Peyer's patch (tissue), 4 donors: ENCODE measurements around the gene MRPL43. TPM values are rescaled to one million over a fixed set of nuclear protein-coding genes. Genes with fewer than 3 reads are reported as not detected.
A peak's percentile ranks its signal among the peaks of the same experiment; 100 is the strongest.

Experiments used
- DNase-seq, 3 donors: peaks; one replicate each; pipeline ENCODE4 v3.0.0-alpha.2; 2017 to 2019
- H3K27ac ChIP-seq, 4 donors: fragments of 200-600 bp; sonication (generic); one replicate each; pipeline ENCODE4 v1.5.1; 2016 to 2019
- H3K27me3 ChIP-seq, 2 donors: fragments of 200-600 bp; sonication (generic); one replicate each; pipeline ENCODE4 v1.5.1; 2019
- H3K36me3 ChIP-seq, 3 donors: fragments of 200-600 bp; sonication (generic); one replicate each; pipeline ENCODE4 v1.5.1; 2016 to 2019
- H3K4me1 ChIP-seq, 4 donors: fragments of 200-600 bp; sonication (generic); one replicate each; pipeline ENCODE4 v1.5.1; 2016 to 2019
- H3K4me3 ChIP-seq, 4 donors: fragments of 200-600 bp; sonication (generic); 1 replicate in 3 of 4; 2 replicates in 1 of 4; pipeline ENCODE4 v1.5.1; 2016 to 2019; ENCODE audit warnings: mild to moderate bottlenecking in 1 of 4
- H3K9me3 ChIP-seq, 4 donors: fragments of 200-600 bp; sonication (generic); one replicate each; pipeline ENCODE4 v1.5.1; 2016 to 2019; ENCODE audit warnings: mild to moderate bottlenecking in 1 of 4
- POLR2A ChIP-seq, 2 donors: fragments of 450-650 bp; IDR thresholded peaks; one replicate each; pipeline ENCODE4 v1.5.1; 2017; ENCODE audit warnings: antibody characterized with exemption in 2 of 2, mild to moderate bottlenecking in 2 of 2, moderate library complexity in 2 of 2
- total RNA-seq, 4 donors: library from RNA; depleted of rRNA; stranded (reverse); fragments of >200 nt; gene quantifications; one replicate each; pipeline ENCODE4 v1.1.0, GENCODE V29; 2016
- TF ChIP-seq, protein P1 (sequence below), 6 experiments: fragments of 450-650 bp in 4 of 6; fragments of 200-600 bp in 2 of 6; sonication (generic) in 1 of 6; IDR thresholded peaks; one replicate each; pipeline ENCODE4 v1.5.1; 2017 to 2019; ENCODE audit warnings: antibody characterized with exemption in 6 of 6, mild to moderate bottlenecking in 3 of 6, moderate library complexity in 1 of 6

MRPL43 gene
- total RNA-seq, 4 donors from 2014 or later = 40.5 to 85.5 (median 61.7) TPM

DNA sequence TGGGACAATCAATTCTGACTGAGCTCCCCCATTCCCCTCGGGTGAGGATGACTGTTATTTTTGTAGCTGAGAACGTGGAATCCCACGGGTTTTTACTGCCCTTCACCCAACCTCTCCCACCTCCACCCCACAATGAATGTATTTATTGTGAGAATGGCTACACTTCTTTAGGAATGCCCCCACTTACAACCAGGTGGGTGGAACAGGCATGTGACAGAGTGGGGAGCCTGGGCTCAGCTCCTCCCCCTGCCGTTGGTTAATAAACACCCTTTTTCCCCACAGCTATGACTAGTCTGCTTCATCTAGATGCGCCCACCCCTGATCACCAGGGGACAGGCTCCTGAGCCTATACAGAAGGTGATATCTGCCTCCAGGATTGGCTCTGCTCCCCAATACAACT, 2.0 kb downstream of the MRPL43 start:
- Histone ChIP-seq H3K27ac (no peak overlapping the region), H3K27me3 (no peaks in the 10 kb centered on the region), H3K4me1 (peaks cover 0 to 24% (median 16%) of the 10 kb centered on the region in 4 donors), H3K4me3 (no peak overlapping the region), H3K36me3 (peaks cover 0 to 26% (median 0%) of the 10 kb centered on the region in 3 donors), H3K9me3 (no peaks in the 10 kb centered on the region)
- TF ChIP-seq POLR2A (IDR thresholded peaks at IDR 0.05) = no peak
- TF ChIP-seq, protein P1, sequence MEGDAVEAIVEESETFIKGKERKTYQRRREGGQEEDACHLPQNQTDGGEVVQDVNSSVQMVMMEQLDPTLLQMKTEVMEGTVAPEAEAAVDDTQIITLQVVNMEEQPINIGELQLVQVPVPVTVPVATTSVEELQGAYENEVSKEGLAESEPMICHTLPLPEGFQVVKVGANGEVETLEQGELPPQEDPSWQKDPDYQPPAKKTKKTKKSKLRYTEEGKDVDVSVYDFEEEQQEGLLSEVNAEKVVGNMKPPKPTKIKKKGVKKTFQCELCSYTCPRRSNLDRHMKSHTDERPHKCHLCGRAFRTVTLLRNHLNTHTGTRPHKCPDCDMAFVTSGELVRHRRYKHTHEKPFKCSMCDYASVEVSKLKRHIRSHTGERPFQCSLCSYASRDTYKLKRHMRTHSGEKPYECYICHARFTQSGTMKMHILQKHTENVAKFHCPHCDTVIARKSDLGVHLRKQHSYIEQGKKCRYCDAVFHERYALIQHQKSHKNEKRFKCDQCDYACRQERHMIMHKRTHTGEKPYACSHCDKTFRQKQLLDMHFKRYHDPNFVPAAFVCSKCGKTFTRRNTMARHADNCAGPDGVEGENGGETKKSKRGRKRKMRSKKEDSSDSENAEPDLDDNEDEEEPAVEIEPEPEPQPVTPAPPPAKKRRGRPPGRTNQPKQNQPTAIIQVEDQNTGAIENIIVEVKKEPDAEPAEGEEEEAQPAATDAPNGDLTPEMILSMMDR (IDR thresholded peaks at IDR 0.05) = no peak
- DNase-seq = peak in 1 of 3 donors; percentile 16

DNA sequence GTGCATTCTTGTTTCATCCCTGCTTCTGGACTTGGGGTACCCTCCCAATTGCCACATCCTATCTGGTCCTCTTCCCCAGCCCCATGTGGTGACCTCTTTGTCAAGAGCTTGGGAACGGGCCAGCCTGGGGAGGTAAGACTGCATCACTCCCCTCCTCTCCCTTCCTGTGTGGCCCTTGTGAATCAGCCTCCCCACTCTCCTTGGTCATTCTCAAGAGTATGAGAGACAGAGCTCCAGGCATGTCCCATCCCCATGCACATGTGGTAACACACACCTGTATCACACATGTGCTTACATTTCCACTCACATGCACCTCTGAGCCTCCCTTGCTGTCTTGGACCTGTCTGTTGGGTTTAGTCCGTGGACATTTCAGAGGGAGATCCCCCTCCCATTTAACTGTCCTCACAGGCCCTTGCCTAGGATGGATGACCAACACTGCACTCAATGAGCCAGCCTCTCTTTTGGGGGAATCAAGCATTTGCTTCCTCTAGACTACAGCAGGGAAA, 2.6 kb downstream of the MRPL43 start:
- no peaks in the 10 kb centered on the region for H3K9me3 ChIP-seq
- peaks cover 0 to 24% (median 16%) of the 10 kb centered on the region in 4 donors for H3K4me1 ChIP-seq
- no peak overlapping the region for H3K27ac ChIP-seq
- DNase-seq = peak in 2 of 3 donors; percentile 37 to 43
- H3K27me3 ChIP-seq = no peaks in the 10 kb centered on the region
- peaks cover 0 to 32% (median 0%) of the 10 kb centered on the region in 3 donors for H3K36me3 ChIP-seq
- peak in 1 of 2 donors; percentile 1 for TF ChIP-seq POLR2A (IDR thresholded peaks at IDR 0.05)
- TF ChIP-seq, protein P1 (IDR thresholded peaks at IDR 0.05) = no peak
- no peak overlapping the region for H3K4me3 ChIP-seq

DNA sequence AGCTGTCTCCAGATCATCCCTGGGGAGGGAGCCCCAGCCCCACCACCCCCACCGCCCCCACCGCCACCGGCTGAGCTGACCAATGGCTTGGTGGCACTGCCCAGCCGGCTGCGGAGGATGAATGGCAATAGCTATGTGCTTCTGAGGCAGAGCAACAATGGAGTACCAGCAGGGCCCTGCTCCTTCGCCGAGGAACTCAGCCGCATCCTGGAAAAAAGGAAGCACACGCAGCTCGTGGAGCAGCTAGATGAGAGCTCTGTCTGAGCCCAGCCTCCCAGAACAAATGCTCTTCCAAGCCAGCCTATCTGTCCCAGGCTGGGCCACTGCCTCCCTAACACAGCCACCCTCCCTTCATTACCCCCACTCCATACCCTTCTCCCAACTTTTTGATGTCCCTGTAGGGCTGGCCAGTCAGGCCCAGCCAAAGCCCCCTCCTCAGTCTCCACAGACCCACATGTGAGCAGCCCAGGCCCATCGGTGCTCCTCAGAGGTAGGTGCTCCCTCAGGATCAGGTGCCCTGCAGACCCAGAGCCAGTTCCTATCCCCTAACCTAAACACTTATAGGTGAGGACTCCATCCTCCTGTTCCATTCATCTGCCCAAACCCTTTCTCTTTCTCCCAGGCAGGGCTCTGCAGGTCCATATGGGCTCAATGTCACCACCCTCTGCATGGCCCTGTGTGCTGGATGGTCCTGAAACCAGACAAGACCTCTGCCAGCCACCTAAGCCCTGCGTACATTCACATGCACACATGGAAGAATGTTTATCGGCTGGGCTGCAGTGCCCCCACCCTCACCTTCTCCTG, 3.2 kb downstream of the MRPL43 start:
- Histone ChIP-seq H3K4me3 (no peak overlapping the region), H3K27ac (no peak overlapping the region), H3K9me3 (no peaks in the 10 kb centered on the region), H3K4me1 (peaks cover 0 to 24% (median 16%) of the 10 kb centered on the region in 4 donors), H3K27me3 (no peaks in the 10 kb centered on the region), H3K36me3 (peaks cover 0 to 38% (median 0%) of the 10 kb centered on the region in 3 donors)
- peak in 2 of 3 donors; percentile 31 to 44 for DNase-seq
- peak in 1 of 2 donors; percentile 13 for TF ChIP-seq POLR2A (IDR thresholded peaks at IDR 0.05)
- TF ChIP-seq, protein P1 (IDR thresholded peaks at IDR 0.05) = no peak

DNA sequence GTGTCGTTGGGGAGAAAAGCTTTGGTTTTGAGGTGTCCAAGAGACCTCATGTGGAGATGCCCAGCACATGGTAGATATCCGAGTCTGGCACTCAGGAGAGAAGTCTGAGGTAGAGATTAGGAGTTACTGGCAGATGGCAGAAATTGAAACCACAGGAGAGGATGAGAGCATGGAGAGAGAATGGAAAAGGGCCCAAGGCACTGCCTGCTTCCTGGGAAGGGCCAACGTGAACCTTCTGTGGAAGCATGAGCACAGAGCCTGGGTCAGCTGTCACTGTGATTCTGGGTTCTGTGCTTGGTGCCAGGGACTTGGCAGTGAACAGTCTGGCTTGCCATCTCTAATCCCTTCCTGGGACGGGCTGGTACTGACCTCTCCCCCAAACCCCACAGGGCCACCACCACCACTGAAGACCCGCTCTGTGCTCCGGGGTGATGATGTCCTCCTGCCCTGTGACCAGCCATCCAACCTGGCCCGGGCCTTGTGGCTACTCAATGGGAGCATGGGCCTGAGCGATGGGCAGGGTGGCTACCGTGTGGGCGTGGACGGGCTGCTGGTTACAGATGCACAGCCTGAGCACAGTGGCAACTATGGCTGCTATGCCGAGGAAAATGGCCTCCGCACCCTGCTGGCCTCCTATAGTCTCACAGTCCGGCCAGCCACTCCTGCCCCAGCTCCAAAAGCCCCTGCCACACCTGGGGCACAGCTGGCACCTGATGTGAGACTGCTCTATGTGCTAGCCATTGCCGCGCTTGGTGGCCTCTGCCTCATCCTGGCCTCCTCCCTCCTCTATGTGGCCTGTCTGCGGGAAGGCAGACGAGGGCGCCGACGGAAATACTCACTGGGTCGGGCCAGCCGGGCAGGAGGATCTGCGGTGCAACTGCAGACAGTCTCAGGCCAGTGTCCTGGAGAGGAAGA, 4.1 kb downstream of the MRPL43 start:
- DNase-seq = peak in 2 of 3 donors; percentile 41 to 45
- H3K4me1 ChIP-seq = peaks cover 0 to 20% (median 13%) of the 10 kb centered on the region in 4 donors

More for the DNA sequence above, 4.1 kb downstream of the MRPL43 start:
- H3K4me3 ChIP-seq = no peak overlapping the region
- no peaks in the 10 kb centered on the region for H3K27me3 ChIP-seq
- TF ChIP-seq POLR2A (IDR thresholded peaks at IDR 0.05) = no peak
- TF ChIP-seq, protein P1 (IDR thresholded peaks at IDR 0.05) = no peak
- H3K27ac ChIP-seq = no peak overlapping the region
- peaks cover 0 to 47% (median 0%) of the 10 kb centered on the region in 3 donors for H3K36me3 ChIP-seq
- H3K9me3 ChIP-seq = no peaks in the 10 kb centered on the region
